K562 (cell line): ENCODE results near the gene TOM1L2. TPM values are rescaled to one million over a fixed set of nuclear protein-coding genes. Genes with fewer than 3 reads are reported as not detected.

Experiments used
- CBFA2T2 ChIP-seq: fragments of 450-650 bp; conservative IDR thresholded peaks from 2 replicates; pipeline ENCODE4 v1.6.1; 2017; ENCODE audit warnings: mild to moderate bottlenecking
- EP300 ChIP-seq: IDR thresholded peaks from 2 replicates; pipeline ENCODE4 v1.6.1; 2012; ENCODE audit warnings: low read length, improper control_type of control experiment
- NUFIP1 ChIP-seq: fragments of 450-650 bp; IDR thresholded peaks from 2 replicates; pipeline ENCODE4 v1.6.1; 2018; ENCODE audit not compliant: partially characterized antibody
- ZNF407 ChIP-seq: fragments of 450-650 bp; IDR thresholded peaks from 2 replicates; pipeline ENCODE4 v1.6.1; 2016; ENCODE audit warnings: low read depth
- polyA plus RNA-seq, 8 experiments: library from polyadenylated mRNA; depleted of rRNA in 4 of 8; stranded (reverse) in 5 of 8; unstranded in 3 of 8; fragments of >200 nt; fragmentation: Nextera tagmentation in 2 of 8; fragmentation: Illumina TruSeq in 1 of 8; extraction: Ambion mirVana in 2 of 8; extraction: Trizol in 1 of 8; gene quantifications; 2 replicates each; pipeline versions ENCODE4 v1.2.1 to v1.2.3, GENCODE V29; 2011 to 2014; ENCODE audit warnings: inconsistent platforms in 1 of 8, missing spikeins in 1 of 8
- total RNA-seq, 7 experiments: library from RNA; depleted of rRNA in 6 of 7; stranded (reverse); fragments of >200 nt in 6 of 7; fragmentation: Illumina TruSeq in 2 of 7; extraction: Trizol in 2 of 7; gene quantifications; 2 replicates each; pipeline versions ENCODE4 v1.2.1 to v1.2.3, GENCODE V29; 2011 to 2021; ENCODE audit warnings: low replicate concordance in 1 of 7

Gene TOM1L2
- total and polyA plus RNA-seq, 9 of the 15 experiments (the other 6 are each of a cell fraction or from before 2014, with no cell fraction given): 0.07 to 6.0 (median 2.5) TPM

- TF ChIP-seq ZNF407 (no peak), NUFIP1 (no peak), EP300 (no peak), CBFA2T2 (no peak)
Observed at GRCh38 chr17:17801800-17802481, 170.3 kb downstream of the TOM1L2 start (continued).
